GM03348 (cell line): ENCODE data around the gene ZNF407.
"Not testable (repeated sequence)": the region's sequence is repeated elsewhere in the genome, so short reads cannot be mapped to it uniquely, and the experiment has no call there.

Experiments used
- DNase-seq: peaks from one replicate; pipeline ENCODE4 v3.0.0; 2012; ENCODE audit warnings: low spot score

The ZNF407 gene

GRCh38 chr18:74933930-74934329, 336.3 kb downstream of the ZNF407 start:
- DNase-seq: no peak

GRCh38 chr18:74935434-74935833, 337.8 kb downstream of the ZNF407 start:
- no peak for DNase-seq

- no peak for DNase-seq
Measured at GRCh38 chr18:74936343-74936742, 338.7 kb downstream of the ZNF407 start.

GRCh38 chr18:74937291-74937690, 339.6 kb downstream of the ZNF407 start:
- no peak for DNase-seq

GRCh38 chr18:74940856-74941255, 343.2 kb downstream of the ZNF407 start:
- DNase-seq: no peak

GRCh38 chr18:74942319-74942910, 344.7 kb downstream of the ZNF407 start:
- no peak for DNase-seq

GRCh38 chr18:74944676-74945075, 347.0 kb downstream of the ZNF407 start:
- DNase-seq: no peak

GRCh38 chr18:74945774-74946545, 348.3 kb downstream of the ZNF407 start:
- DNase-seq: peak; percentile 16

- no peak for DNase-seq
Measured at GRCh38 chr18:74946646-74947375, 349.1 kb downstream of the ZNF407 start.

- no peak for DNase-seq
Measured at GRCh38 chr18:74947417-74947816, 349.7 kb downstream of the ZNF407 start.

- DNase-seq: no peak
Measured at GRCh38 chr18:74947875-74948274, 350.2 kb downstream of the ZNF407 start.

- no peak for DNase-seq
Measured at GRCh38 chr18:74949611-74950010, 351.9 kb downstream of the ZNF407 start.

- no peak for DNase-seq
Measured at GRCh38 chr18:74950479-74950878, 352.8 kb downstream of the ZNF407 start.

- peak; percentile 43 for DNase-seq
Measured at GRCh38 chr18:74951165-74951760, 353.6 kb downstream of the ZNF407 start.

GRCh38 chr18:74957588-74958224, 360.0 kb downstream of the ZNF407 start:
- DNase-seq: no peak

- no peak for DNase-seq
Measured at GRCh38 chr18:74959216-74959615, 361.5 kb downstream of the ZNF407 start.

- no peak for DNase-seq
Measured at GRCh38 chr18:74961596-74961995, 363.9 kb downstream of the ZNF407 start.

GRCh38 chr18:74963820-74964446, 366.3 kb downstream of the ZNF407 start:
- DNase-seq: no peak

GRCh38 chr18:74965682-74966081, 368.0 kb downstream of the ZNF407 start:
- DNase-seq: no peak

- no peak for DNase-seq
Measured at GRCh38 chr18:74967438-74967837, 369.8 kb downstream of the ZNF407 start.

GRCh38 chr18:74967979-74968378, 370.3 kb downstream of the ZNF407 start:
- DNase-seq: no peak

- not testable (repeated sequence) for DNase-seq
Measured at GRCh38 chr18:74971358-74971757, 373.7 kb downstream of the ZNF407 start.
